Measurements from ENCODE around the gene JPT2. TPM values are rescaled to one million over a fixed set of nuclear protein-coding genes. Genes with fewer than 3 reads are reported as not detected.

JPT2 gene
- total RNA-seq, 1 experiment from 2014 or later, result 131 TPM

- Mint-ChIP-seq H3K27ac (ENCODE audit: low read depth, unreplicated experiment) (no peak overlapping the region), H3K9me3 (ENCODE audit: unreplicated experiment) (no peaks in the 10 kb centered on the region), H3K4me3 (ENCODE audit: unreplicated experiment) (no peak overlapping the region), H3K4me1 (ENCODE audit: insufficient read depth, unreplicated experiment) (peaks cover 25% of the 10 kb centered on the region), H3K36me3 (ENCODE audit: insufficient read depth, unreplicated experiment) (peaks cover 73% of the 10 kb centered on the region), H3K27me3 (ENCODE audit: insufficient read depth, unreplicated experiment) (no peaks in the 10 kb centered on the region)
- intact Hi-C loops (cut with micrococcal nuclease), result no loop called here
- no peak for TF ChIP-seq CTCF (IDR thresholded peaks at IDR 0.05; ENCODE audit: unreplicated experiment)
- BruUV-seq (replicated peaks), result no TSS peak
- ChIA-PET CTCF (interaction anchor here (0.7 kb wide), 1 partner anchor 269 kb away, joined by 4 read pairs; no protein-coding TSS in a partner anchor), POLR2A (interaction anchor here (1.0 to 2.6 kb wide), 2 partner anchors 28 to 61 kb away, joined by 3 to 7 read pairs; partner anchors contain the start of gene JPT2)
- no peak for DNase-seq (ENCODE audit: unreplicated experiment)
Observed at GRCh38 chr16:1650131-1650530, 27.9 kb upstream of the JPT2 start.

DNA sequence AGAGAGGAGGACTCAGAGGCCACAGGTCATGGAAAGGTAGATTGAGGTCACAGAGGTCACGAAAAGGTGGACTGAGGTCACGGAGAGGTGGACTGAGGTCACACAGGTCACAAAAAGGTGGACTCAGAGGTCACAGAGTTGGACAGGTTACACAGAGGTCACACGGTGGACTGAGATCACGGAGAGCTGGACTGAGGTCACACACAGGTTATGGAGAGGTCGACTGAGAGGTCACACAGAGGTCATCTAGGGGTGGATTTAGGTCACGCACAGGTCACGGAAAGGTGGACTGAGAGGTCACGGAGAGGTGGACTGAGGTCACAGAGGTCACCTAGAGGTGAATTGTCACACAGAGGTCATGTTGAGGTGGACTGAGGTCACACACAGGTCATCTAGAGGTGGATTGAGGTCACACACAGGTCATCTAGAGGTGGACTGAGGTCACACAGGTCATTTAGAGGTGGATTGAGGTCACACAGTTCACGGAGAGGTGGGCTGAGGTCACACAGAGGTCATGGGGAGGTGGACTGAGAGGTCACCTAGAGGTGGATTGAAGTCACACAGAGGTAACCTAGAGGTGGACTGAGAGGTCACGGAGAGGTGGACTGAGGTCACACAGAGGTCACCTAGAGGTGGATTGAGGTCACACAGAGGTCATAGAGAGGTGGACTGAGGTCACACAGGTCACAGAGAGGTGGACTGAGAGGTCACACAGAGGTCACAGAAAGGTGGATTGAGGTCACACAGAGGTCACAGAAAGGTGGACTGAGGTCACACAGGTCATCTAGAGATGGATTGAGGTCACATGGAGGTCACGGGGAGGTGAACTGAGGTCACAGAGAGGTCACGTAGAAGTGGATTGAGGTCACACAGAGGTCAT lies 26.7 kb upstream of the JPT2 start:
- Mint-ChIP-seq H3K4me3 (ENCODE audit: unreplicated experiment) (no peak overlapping the region), H3K9me3 (ENCODE audit: unreplicated experiment) (no peaks in the 10 kb centered on the region), H3K36me3 (ENCODE audit: insufficient read depth, unreplicated experiment) (peaks cover 80% of the 10 kb centered on the region), H3K27me3 (ENCODE audit: insufficient read depth, unreplicated experiment) (no peaks in the 10 kb centered on the region), H3K27ac (ENCODE audit: low read depth, unreplicated experiment) (no peak overlapping the region), H3K4me1 (ENCODE audit: insufficient read depth, unreplicated experiment) (peaks cover 15% of the 10 kb centered on the region)
- intact Hi-C loops (cut with micrococcal nuclease), result no loop called here
- ChIA-PET CTCF (interaction anchor here (0.6 kb wide), 1 partner anchor 80 kb away, joined by 3 read pairs; no protein-coding TSS in a partner anchor), POLR2A (interaction anchor here (1.2 kb wide), 1 partner anchor 27 kb away, joined by 4 read pairs; the partner anchor contains the start of gene JPT2)
- no TSS peak for BruUV-seq (replicated peaks)
- DNase-seq (ENCODE audit: unreplicated experiment), result no peak
- TF ChIP-seq CTCF (IDR thresholded peaks at IDR 0.05; ENCODE audit: unreplicated experiment), result no peak

DNA sequence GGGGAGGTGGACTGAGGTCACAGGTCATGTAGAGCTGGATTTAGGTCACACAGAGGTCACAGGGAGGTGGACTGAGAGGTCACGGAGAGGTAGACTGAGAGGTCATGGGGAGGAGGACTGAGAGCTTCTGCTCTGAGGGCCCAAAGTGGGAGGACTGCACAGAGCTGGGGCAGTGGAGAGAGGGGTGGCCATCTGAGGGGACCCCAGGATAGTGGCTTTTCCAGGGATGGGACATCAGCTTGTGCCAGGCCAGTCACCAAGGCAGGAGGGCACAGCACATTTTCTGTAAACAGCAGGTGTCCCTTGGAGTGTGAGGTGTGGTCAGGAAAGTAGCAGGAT lies 26.1 kb upstream of the JPT2 start:
- no peaks in the 10 kb centered on the region for H3K9me3 Mint-ChIP-seq (ENCODE audit: unreplicated experiment)
- no TSS peak for BruUV-seq (replicated peaks)
- ChIA-PET POLR2A (interaction anchor here (1.2 kb wide), 1 partner anchor 26 kb away, joined by 4 read pairs; the partner anchor contains the start of gene JPT2), CTCF (interaction anchor here (0.6 kb wide), 1 partner anchor 79 kb away, joined by 3 read pairs; no protein-coding TSS in a partner anchor)
- no peaks in the 10 kb centered on the region for H3K27me3 Mint-ChIP-seq (ENCODE audit: insufficient read depth, unreplicated experiment)
- TF ChIP-seq CTCF (IDR thresholded peaks at IDR 0.05; ENCODE audit: unreplicated experiment), result no peak
- DNase-seq (ENCODE audit: unreplicated experiment), result no peak
- H3K4me1 Mint-ChIP-seq (ENCODE audit: insufficient read depth, unreplicated experiment), result peaks cover 11% of the 10 kb centered on the region
- intact Hi-C loops (cut with micrococcal nuclease), result no loop called here
- H3K4me3 Mint-ChIP-seq (ENCODE audit: unreplicated experiment), result no peak overlapping the region
- H3K36me3 Mint-ChIP-seq (ENCODE audit: insufficient read depth, unreplicated experiment), result peaks cover 83% of the 10 kb centered on the region
- no peak overlapping the region for H3K27ac Mint-ChIP-seq (ENCODE audit: low read depth, unreplicated experiment)

DNA sequence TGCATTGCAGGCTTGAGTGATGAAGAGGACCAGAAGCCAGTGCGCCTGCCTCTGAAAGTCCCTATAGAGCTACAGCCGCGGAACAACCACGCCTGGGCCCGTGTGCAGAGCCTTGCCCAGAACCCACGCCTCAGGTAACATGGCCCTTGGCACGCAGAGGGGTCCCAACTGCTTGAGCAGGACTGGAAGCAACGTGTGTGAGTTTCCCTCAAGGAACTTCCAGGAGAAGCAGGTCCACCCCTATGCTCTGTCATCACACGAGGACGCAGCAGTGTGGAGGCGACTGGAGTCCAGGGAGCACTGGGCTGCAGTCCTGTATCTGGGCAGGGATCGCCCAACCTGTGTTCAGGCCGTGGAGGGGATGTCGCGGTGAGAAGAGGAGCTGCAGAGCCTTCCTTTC lies 25.1 kb upstream of the JPT2 start:
- Mint-ChIP-seq H3K4me3 (ENCODE audit: unreplicated experiment) (no peak overlapping the region), H3K4me1 (ENCODE audit: insufficient read depth, unreplicated experiment) (peaks cover 11% of the 10 kb centered on the region), H3K27ac (ENCODE audit: low read depth, unreplicated experiment) (no peak overlapping the region), H3K36me3 (ENCODE audit: insufficient read depth, unreplicated experiment) (peaks cover 82% of the 10 kb centered on the region), H3K27me3 (ENCODE audit: insufficient read depth, unreplicated experiment) (no peaks in the 10 kb centered on the region), H3K9me3 (ENCODE audit: unreplicated experiment) (no peaks in the 10 kb centered on the region)
- DNase-seq (ENCODE audit: unreplicated experiment), result no peak
- CTCF ChIA-PET, result no interaction called here
- TF ChIP-seq CTCF (IDR thresholded peaks at IDR 0.05; ENCODE audit: unreplicated experiment), result no peak
- POLR2A ChIA-PET, result interaction anchor here (1.2 kb wide), 1 partner anchor 10 kb away, joined by 3 read pairs; no protein-coding TSS in a partner anchor
- intact Hi-C loops (cut with micrococcal nuclease), result no loop called here
- no TSS peak for BruUV-seq (replicated peaks)
